Testis (tissue), 2 donors: Measurements from ENCODE around the gene HOXB3.

ENCODE experiments used
- CTCF ChIP-seq, 3 experiments: fragments of 450-650 bp in 2 of 3; fragments of 200-600 bp in 1 of 3; sonication (generic) in 1 of 3; IDR thresholded peaks; one replicate each; pipeline ENCODE4 v1.5.1; 2016 to 2019; ENCODE audit warnings: antibody characterized with exemption in 3 of 3, mild to moderate bottlenecking in 2 of 3, moderate library complexity in 1 of 3
- POLR2A ChIP-seq: fragments of 450-650 bp; IDR thresholded peaks from one replicate; pipeline ENCODE4 v1.6.1; 2017; ENCODE audit warnings: antibody characterized with exemption, mild to moderate bottlenecking, moderate library complexity

DNA sequence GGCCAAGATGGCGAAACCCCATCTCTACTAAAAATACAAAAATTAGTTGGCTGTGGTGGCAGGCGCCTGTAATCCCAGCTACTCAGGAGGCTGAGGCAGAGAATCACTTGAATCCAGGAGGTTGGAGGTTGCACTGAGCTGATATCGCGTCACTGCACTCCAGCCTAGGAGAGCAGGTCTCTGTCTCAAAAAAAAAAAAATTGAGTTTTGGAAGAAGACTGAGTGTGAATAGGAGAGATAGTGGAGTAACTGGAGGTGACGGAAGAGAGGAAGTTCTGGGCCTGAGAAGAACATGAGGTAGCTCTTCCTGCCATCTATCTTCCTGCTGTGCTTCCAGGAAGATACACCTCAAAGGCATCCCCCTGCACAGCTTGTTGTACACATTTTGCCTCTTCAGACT, 70.6 kb downstream of the HOXB3 start:
- TF ChIP-seq CTCF (IDR thresholded peaks at IDR 0.05): no peak
- TF ChIP-seq POLR2A: no peak
